HG02840 (cell line): Measurements from ENCODE around the gene LIX1.

Experiments
- ATAC-seq: cut with Tn5 transposase; IDR thresholded peaks from one replicate; pipeline ENCODE4 v1.9.1; 2021; ENCODE audit warnings: mild to moderate bottlenecking, moderate library complexity, moderate number of reproducible peaks; ENCODE audit not compliant: unreplicated experiment, low FRiP score

LIX1 gene

GRCh38 chr5:97078958-97079743, 63.3 kb downstream of the LIX1 start:
- ATAC-seq: no peak

DNA sequence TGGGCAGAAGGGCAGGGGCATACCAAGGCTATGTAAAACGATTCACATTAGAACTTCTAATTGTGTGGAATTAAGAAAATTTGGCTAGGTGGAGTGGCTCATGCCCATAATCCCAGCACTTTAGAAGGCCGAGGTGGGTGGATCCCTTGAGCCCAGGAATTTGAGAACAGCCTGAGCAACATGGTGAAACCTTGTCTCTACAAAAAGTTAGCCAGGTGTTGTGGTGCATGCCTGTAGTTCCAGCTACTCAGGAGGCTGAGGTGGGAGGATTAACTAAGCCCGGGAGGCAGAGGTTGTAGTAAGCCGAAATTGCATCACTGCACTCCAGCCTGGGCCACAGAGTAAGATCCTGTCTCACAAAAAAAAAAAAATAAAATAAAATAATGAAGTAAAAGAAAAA, 65.2 kb downstream of the LIX1 start:
- ATAC-seq: no peak

DNA sequence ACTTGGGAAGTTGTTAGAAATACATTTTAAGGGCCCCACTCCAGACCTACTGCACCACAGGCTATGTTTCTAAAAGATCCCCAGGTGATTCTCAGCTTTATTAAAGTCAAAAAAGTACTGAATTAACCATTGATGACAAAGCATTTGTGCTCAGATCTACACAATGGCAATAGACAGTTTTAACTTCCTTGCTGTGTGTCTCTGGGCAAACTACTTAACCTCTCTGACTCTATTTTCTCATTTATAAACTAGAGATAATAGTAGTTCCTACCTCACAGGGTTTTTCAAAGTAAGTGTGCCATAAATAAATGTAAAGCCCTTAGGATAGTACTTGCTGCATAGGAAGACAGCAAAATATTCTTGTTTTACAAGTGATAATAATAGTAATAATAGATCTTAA, 66.3 kb downstream of the LIX1 start:
- no peak for ATAC-seq

DNA sequence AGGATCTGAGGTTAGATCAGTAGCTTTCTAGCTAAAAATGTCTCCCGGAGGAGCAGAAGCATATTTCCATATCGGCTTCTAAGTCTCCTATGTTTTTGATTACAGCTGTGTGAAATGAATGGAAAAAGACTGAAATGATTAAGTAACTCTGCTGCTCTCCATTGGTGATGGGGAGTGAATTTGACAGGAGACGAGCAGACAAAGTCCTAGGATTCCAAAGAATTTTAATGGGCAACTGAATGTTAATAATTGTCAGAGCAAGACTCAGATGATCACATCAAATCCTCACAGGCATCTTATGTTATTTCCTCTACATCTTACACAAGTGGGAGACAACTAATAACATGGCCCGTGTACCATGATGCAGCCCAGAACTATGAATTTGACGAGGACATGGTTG, 66.8 kb downstream of the LIX1 start:
- ATAC-seq: no peak

DNA sequence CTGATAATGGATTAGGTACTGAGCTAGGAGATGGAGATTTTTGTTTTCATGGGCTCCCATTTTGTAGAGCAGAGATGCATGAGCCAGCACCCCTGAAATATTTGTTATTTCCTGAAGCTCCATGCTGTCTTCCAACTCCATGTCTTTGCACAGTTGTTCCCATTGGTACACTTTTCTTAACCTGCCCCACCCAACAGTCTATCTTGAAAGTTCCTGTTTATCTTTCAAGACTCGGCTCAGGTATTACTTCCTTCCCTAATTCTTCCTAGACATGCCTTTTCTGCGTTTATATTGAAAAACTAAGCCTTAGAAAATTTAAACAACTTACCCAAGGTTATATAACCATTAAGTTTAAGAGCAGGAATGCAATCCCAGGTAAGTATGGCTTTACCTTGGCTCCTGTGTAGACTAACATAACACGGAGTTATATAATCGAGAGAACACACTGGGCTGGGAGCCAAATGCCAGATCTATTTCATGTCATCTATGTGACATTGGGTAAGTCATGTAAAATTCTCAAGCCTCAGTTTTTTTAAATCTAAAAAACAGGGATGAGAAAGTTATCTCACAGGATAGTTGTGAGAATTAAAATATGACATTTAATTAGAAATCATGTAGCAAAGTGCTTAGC, 67.4 kb downstream of the LIX1 start:
- ATAC-seq: no peak

GRCh38 chr5:97073420-97073819, 69.0 kb downstream of the LIX1 start:
- no peak for ATAC-seq

GRCh38 chr5:97072696-97073095, 69.7 kb downstream of the LIX1 start:
- no peak for ATAC-seq

GRCh38 chr5:97071993-97072392, 70.4 kb downstream of the LIX1 start:
- no peak for ATAC-seq

DNA sequence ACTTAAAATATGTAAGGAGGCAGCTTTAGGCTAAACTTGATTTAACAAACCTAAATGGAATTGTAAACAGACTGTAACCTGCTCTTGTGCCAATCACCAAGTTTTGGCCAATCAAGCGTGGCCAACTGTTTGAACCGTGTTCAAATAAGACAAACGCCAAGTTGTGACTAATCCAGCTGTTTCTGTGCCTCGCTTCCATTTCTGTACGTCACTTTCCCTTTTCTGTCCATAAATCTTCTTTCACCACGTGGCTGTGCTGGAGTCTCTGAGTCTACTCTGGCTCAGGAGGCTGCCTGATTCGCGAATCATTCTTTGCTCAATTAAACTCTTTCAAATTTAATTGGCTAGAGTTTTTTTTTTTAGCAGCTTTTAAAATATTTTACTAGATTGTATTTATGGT, 71.3 kb downstream of the LIX1 start:
- ATAC-seq: no peak

- ATAC-seq: no peak
Measured at GRCh38 chr5:97070234-97070633, 72.2 kb downstream of the LIX1 start.

DNA sequence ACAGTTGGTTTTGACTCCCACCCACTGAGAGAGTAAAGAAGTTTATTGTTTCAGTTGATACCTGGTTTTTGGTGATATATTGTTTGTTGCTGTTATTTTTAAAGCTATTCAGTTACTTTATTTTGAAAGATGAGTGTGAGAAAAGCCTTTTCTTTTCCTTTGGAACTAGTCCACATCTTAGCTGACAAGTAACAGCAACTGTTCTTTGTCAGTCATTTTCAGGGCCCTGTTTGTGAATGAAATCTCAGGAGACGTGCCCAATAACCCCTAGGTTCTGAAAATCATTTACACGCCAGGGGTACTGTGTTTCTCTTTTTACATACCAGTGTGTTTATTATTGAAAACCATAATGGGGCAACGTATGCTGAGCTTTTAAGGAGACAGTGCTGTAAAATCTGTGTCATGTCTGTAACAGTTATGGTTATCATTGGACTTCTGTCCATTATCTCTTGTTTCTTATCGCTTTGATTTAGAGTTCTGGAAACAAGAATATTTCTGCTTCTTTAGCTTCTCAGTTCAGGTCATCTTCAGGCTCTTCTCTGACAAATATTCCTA, 75.0 kb downstream of the LIX1 start:
- no peak for ATAC-seq

GRCh38 chr5:97065475-97065874, 76.9 kb downstream of the LIX1 start:
- ATAC-seq: no peak

- no peak for ATAC-seq
Measured at GRCh38 chr5:97063251-97063650, 79.2 kb downstream of the LIX1 start.

DNA sequence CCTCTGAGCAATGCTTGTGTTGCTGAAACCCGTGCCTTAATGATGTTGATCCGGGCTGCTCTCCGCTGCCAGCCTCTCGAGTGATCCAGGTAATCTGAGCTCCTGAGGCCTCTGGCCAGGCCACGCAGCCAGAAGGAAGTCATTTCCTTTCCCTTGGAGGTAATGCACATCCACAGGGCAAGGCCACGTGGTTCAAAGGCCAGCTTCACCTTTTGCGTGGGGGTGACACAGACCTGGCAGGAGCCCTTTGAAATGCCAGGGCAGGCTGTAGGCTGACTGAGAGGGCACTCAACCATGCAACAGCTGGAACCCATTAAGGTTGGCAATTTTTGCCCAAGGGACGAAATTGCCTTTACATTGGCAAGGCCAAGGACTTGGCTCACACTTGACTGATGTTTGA, 80.4 kb downstream of the LIX1 start:
- ATAC-seq: no peak

GRCh38 chr5:97056263-97056662, 86.1 kb downstream of the LIX1 start:
- no peak for ATAC-seq

GRCh38 chr5:97049175-97049574, 93.2 kb downstream of the LIX1 start:
- ATAC-seq: no peak

DNA sequence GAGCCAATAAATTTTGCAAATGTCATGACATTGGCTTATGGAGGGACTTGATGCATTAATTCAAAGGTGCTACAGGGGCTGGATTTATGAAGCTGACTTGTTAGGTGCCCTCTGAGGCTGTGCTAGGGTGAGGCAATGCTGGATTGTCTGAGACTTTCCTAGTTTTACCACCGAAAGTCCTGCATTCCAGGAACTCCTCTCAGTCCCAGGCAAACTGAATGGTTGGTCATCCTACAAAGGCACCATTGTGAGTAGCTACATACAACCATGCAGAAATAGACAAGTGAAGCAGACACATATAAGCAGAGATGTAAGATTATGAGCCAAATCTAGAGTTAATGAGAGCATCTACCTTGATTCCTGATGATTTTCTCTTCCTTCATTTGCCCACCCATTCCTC, 95.3 kb downstream of the LIX1 start:
- ATAC-seq: no peak

GRCh38 chr5:97046270-97046982, 96.0 kb downstream of the LIX1 start:
- ATAC-seq: no peak

GRCh38 chr5:97044052-97044451, 98.4 kb downstream of the LIX1 start:
- ATAC-seq: no peak

GRCh38 chr5:97043511-97043910, 98.9 kb downstream of the LIX1 start:
- ATAC-seq: no peak

DNA sequence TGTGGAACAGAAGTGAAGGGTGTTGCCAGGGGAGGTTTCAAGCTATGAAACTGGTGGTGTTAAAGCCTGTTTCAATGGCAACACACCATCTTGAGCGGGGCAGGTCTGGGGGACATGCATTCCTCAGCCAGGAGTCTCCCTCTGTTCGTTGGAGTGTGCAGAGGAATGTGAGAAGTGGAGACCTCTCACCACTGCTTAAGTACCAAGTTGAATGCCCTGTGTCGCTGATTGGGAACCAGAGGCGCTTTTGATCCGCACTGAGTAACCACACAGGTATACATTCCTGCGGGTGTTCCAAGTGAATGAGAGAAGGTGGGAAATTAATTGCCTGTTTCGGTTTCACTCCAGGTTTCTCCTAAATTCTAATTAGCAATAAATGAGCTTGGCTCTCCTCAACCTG, 99.4 kb downstream of the LIX1 start:
- no peak for ATAC-seq
